Stomach (tissue), 4 donors: ENCODE measurements around the gene SP2.

Experiments
- POLR2A ChIP-seq, 4 donors: fragments of 450-650 bp; IDR thresholded peaks; one replicate each; pipeline ENCODE4 v1.6.1; 2016; ENCODE audit warnings: antibody characterized with exemption in 4 of 4, control low read depth in 2 of 4, mild to moderate bottlenecking in 1 of 4, moderate library complexity in 1 of 4
- TF ChIP-seq, protein P1 (sequence below), 7 experiments: fragments of 450-650 bp in 4 of 7; fragments of 200-600 bp in 3 of 7; sonication (generic) in 3 of 7; IDR thresholded peaks; one replicate each; pipeline ENCODE4 v1.5.1; 2016 to 2019; ENCODE audit warnings: antibody characterized with exemption in 7 of 7, control low read depth in 2 of 7, mild to moderate bottlenecking in 1 of 7

DNA sequence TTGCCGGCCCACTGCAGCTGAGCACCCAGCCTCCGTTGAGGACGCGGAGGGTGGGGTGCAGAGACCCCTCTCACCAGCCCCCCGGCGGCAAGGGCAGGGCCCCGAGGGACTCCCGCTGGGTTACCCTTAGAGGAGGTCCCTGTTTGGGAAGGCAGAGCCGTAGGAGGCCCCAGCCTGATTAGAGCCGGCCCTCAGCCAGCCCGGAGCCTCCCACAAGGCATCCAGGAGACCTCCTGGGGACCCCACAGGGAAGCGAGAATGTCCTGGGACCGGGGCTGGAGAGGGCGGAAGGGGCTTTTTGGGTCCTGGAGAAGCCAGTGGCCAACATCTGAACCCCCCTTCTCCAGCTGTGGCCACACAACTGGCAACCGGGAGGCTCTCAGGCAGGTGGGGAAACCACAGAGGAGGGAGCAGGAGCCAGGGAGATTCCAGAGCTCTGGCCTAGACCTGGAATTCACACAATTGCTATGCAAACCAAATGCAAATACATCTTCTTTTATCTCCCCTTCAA, 23.3 kb upstream of the SP2 start:
- no peak for TF ChIP-seq POLR2A (IDR thresholded peaks at IDR 0.05)
- TF ChIP-seq, protein P1, sequence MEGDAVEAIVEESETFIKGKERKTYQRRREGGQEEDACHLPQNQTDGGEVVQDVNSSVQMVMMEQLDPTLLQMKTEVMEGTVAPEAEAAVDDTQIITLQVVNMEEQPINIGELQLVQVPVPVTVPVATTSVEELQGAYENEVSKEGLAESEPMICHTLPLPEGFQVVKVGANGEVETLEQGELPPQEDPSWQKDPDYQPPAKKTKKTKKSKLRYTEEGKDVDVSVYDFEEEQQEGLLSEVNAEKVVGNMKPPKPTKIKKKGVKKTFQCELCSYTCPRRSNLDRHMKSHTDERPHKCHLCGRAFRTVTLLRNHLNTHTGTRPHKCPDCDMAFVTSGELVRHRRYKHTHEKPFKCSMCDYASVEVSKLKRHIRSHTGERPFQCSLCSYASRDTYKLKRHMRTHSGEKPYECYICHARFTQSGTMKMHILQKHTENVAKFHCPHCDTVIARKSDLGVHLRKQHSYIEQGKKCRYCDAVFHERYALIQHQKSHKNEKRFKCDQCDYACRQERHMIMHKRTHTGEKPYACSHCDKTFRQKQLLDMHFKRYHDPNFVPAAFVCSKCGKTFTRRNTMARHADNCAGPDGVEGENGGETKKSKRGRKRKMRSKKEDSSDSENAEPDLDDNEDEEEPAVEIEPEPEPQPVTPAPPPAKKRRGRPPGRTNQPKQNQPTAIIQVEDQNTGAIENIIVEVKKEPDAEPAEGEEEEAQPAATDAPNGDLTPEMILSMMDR (IDR thresholded peaks at IDR 0.05): no peak
